HG02588 (cell line): ENCODE measurements around the gene HSP90AB1.
"Not testable (repeated sequence)": the region's sequence is repeated elsewhere in the genome, so short reads cannot be mapped to it uniquely, and the experiment has no call there.

Experiments used
- ATAC-seq: cut with Tn5 transposase; IDR thresholded peaks from one replicate; pipeline ENCODE4 v1.9.1; 2021; ENCODE audit warnings: mild to moderate bottlenecking, moderate library complexity; ENCODE audit not compliant: unreplicated experiment

HSP90AB1 gene

DNA sequence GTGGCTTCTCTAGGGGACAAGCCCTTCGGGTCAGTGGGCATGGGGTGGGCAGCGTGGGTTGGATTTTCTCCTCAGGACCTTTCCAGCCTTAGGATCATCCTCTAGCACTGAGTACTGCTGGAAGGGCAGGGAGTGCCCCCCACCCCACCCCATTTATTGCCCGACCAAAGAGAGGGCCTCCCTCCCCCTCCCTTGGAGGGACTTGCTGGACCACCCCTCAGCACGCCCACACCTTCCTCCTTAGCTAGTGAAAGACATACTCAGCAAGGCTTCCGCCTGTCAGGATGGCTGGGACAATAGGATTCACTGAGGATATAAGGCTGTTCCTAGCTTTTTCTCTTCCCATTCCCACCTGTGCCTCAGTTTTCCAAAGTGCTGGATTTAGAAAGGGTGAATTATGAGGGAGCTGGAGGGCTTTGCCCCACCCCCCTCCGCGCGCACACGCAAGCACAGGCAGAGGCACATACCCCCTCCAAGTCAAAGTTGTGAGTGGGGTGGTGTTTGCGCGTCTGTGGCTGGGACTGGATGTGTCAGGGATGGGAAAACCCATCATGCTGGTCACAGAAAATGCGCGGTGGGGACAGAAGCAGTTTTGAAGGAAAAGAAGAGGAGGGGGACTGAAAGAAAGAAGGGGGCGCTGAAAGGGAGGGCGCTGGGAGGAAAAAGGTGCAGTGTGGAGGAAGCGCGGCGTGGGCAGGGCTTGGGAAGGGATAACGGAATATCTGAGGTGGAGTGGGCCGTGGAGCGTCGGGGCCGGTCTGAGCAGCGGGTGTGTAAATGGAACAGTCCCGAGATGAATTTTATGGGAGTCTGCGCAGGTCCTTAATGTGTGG lies 24.2 kb upstream of the HSP90AB1 start:
- no peak for ATAC-seq

DNA sequence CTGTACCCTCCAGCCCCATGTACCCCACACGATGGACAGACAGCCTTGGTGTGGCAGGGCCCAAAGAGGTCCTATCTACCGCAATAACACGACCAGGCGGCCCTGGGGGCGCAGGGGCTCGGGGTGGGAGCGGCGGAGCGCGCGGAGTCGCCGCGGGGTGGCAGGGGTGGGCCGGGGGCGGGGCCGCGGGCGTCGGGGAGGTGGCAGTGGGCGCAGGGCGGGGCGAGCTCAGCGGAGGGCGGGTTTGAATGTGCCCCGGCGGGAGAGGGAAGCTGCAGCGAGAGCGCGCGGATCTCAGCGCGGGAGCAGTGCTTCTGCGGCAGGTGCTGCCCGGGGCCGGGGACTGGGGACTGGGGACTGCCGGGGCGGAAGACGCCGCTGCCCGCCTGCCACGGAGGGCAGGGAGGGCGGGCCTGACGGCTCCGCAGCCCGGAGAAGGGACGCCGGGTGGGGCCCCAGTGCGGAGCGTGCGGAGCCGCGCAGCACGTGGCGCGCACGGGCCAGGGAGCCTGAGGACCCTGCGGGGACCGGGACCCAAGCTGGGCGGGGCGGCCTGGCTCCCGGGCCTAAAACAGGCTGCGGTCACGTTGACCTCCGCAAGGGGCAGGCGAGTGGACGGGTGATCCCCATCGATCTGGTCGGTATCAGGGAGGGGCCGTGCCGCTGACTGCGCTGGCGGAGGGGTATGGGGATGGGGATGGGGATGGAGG lies 23.4 kb upstream of the HSP90AB1 start, which contains the start of gene SLC29A1:
Gene SLC29A1, plus strand, starts transcription at position 277 of the 710 bp plus-strand sequence. CDS start 3,719 bp downstream, outside the sequence.
- ATAC-seq: peak; percentile 44

DNA sequence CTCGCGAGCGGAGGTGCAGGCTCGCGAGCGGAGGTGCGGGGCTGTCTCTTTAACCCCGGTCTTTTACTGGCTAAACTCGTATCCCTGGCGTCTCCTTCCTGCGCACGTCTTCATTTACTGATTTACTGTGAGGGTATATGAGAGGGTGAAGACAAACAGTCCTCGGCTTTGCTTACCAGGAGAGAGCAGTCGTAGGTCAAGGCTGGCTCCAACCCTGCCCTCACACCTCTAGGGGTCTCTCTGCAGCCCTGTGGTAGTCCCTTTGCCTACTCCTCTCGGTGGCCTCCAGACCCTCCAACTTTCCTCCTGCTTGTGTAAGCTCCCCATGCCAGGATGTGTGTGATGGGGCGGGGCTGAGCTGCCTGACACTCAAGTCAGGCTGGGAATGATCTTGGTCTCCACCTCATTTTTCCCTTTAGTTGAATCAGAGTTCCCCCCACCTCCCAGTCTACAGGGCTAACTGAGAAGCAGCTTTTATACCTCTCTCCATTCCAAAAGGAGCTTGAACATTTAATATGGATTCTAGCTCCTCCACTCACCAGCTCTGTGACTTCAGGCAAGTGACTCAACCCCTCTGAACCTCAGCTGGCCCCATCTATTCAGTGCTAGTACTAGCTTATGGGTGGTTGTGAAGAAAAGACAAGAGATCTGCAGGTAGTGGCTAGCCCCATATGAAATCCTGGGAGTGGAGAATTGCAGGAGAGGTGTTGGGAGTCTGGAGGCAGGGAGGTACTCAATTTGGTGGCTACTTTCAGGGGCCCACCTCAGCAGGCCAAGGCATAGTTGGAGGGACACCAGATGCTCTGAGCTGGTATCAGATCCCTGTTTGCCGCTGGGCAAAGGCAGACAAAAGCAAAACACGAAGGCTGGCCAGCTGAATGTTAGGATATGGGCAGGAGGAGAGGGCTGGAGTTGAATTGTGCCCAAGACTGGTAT lies 22.6 kb upstream of the HSP90AB1 start:
- ATAC-seq: no peak

DNA sequence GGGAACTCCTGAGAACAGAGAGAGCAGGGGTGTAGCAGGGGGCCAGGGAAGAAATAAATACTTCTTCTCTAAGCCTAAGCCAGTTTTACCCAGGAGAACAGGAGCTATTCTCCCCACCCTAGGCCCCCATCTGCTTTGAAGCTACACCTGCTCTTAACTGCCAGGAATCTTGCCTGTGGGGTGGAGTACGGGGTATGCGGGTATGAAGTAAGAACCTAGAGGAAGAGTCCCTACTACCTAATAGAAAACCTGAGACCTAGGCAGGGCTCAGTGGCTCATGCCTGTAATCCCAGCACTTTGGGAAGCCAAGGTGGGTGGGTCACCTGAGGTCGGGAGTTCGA lies 22.0 kb upstream of the HSP90AB1 start:
- ATAC-seq: no peak

DNA sequence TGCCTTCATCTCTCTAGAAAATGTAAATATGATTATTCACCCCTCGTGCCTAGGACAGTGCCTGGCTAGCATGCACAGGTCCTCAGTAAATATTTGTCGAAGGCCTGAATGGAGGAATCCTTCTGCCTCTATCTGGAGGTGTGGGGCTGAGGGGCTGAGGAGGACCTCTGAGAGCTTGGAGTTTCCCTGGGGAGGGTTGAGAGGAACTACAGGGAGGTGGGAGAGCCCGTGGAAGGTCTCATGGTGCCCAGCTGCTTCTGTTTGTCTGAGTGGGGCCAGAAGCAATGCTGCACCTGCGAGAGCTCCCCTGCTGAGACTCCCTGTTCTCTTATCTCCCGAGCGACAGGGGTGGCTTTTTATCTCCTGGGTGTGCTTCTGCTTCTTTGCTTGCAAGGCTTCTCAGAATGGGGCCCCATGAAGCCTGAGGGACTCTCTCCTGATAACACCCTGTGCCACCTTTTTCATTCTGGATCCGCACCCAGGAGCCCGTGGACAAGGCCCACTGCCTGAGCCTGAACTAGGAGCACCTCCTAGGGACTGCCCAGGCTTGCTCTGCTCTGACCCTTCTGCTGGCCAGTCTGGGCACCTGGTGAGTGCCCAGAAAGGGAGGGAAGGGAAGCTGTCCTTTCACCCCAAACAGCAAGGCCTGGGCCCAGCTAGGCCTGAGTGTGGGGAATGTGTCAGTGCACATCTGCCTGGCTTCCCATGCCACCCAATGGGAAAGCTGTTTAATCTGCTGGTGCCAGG lies 21.1 kb upstream of the HSP90AB1 start:
- no peak for ATAC-seq

DNA sequence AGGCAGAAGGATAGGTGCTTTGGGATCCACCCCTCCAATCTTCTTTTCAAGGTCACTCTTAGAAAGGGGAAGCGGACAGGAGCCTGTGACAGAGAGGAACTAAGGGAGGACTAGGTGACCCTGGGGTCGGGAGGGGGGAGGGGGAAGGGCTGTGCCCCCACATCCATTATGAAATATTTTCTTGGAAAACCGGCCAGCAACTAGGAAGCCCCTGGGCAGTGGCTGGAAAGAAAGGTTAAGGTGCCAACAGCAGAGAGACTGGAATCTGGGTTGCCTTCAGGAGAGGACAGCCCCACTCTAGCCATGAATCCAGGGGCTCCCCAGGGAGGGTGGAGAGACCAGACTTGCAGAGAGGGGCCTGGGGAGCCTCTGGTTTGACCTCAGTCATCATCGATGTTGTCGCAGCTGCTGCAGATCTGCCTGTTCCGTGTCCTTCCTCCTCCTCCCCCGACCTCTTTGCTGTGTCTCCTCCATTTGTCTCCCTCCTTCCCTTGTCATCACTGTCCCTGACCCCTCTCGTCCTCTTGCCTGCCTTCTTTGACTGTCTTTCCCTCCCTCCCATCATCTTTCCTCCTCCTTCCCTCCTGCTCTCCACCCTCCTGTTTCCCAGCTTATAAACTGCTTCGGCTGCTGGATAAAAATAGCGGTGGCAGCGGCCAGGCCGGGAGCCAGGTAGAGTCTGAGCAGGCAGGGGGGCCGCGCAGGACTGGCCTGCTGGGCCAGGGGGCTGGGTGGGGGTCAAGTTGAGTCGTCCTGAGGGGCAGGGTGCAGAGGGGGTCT lies 20.3 kb upstream of the HSP90AB1 start:
- no peak for ATAC-seq

DNA sequence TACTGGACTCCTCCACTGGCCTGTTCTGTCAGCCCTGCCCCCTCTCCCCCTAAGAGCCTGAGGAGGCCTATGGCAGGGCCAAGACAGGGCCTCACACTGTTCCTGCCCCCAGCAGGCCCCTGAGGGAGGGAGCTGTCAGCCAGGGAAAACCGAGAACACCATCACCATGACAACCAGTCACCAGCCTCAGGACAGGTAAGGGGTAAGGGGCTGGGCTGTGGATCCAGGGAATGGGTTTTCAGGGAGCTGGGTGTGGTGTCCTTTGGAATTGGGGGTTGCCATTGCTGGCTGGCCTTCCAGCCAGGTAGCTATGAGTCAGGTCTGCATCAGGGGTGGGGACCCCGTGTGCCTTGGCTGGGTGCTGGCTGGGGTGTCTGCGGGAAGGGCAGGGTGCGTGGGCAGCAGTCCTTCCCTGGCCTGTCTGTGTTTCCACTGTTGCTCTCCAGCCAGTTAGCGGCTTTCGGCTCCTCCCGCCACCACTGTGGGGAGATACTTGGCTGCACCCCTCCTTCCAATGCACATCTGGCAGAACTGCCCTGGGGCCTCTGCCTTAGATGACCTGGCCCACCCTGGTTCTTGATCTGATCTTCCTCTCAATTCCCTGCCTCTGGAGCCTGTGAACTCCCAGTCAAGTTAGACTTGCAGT lies 19.6 kb upstream of the HSP90AB1 start:
- ATAC-seq: no peak

DNA sequence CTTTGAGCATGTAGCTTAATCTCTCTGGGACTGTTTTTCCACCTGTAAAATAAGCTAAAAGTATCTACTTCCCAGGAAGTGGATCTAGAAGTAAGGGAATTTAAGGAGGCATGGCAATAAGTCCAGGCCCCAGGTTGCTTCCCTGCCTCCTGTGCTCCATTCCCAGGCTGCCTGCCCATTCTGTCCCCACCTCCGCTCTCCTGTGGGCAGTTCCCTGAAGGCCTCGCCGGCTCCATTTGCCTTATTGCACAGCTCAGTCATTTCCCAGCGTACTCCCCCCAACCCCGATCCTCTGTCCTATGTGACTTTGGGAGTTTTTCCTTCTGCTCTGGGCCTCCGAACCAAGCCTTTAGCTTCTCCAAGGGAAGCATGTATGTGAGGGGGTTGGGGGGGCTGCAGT lies 18.9 kb upstream of the HSP90AB1 start:
- no peak for ATAC-seq

DNA sequence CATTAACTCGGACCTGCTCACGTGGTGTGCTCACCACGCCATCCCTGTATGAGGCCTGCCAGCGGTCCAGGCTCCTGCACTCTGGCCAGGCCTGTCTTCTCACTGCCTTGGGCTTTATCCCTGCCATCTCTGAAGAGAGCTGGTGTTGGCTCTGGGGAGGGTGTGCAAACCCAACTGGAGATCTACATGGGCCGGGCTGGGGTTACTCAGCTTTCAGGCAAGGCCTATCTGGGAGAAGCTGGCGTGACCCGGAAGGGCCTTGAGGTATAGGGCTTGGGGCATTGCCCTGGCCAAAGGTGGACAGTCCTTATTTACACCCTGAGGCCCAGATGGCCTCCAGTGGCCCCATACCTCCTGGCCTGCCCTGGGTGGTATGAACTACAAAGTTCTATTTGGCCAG lies 18.5 kb upstream of the HSP90AB1 start:
- no peak for ATAC-seq

DNA sequence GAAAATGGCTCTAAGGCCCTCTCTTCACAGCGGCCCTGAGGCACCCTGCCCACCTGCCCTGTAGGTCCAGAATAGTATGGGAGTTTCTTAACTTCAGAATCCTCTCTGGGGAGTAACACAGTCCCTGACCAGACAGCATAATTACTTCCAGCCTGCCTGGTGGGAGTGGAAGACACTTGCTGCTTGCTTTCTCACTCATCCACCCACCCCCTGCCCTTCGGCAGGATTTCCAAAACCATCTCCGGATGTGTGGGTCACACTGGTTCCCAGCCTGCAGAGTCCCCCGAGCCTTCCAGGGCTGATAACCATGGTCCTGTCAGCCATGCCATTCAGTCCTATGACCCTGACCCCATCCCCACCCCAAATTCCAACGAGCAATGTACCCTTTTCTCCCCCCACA lies 18.1 kb upstream of the HSP90AB1 start:
- no peak for ATAC-seq

DNA sequence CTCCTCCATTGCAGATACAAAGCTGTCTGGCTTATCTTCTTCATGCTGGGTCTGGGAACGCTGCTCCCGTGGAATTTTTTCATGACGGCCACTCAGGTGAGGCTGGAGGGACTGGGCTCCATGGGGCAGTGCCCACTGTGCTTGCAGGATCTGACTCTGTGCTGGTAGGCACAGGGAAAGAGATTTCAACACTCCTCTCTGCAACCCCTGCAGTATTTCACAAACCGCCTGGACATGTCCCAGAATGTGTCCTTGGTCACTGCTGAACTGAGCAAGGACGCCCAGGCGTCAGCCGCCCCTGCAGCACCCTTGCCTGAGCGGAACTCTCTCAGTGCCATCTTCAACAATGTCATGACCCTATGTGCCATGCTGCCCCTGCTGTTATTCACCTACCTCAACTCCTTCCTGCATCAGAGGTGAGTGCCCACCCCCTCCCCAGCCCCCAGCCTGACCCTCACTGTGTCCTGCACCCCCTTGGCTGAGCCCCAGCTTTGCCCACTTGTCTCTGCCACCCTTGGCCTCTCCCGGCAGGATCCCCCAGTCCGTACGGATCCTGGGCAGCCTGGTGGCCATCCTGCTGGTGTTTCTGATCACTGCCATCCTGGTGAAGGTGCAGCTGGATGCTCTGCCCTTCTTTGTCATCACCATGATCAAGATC lies 17.4 kb upstream of the HSP90AB1 start:
- ATAC-seq: no peak

DNA sequence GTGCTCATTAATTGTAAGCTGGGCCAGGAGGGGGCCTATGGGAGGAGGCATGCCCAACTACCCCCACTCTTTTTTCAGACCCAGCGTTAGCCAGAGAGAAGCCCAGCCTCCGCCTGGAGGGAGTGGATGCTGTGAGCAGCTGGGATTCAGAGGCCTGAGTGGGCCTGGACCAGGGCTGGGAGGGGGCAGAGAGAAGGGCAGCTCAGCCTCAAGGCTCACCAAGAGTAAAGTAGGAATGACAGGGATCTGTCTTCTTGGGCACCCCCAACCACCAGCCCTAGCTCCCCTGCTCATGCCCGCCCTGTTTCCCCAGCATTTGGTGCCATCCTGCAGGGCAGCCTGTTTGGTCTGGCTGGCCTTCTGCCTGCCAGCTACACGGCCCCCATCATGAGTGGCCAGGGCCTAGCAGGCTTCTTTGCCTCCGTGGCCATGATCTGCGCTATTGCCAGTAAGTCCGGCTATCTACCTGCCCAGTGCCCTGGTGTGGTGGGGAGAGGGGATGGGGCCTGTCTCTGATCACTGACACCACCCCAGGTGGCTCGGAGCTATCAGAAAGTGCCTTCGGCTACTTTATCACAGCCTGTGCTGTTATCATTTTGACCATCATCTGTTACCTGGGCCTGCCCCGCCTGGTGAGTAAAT lies 16.7 kb upstream of the HSP90AB1 start:
- ATAC-seq: no peak

DNA sequence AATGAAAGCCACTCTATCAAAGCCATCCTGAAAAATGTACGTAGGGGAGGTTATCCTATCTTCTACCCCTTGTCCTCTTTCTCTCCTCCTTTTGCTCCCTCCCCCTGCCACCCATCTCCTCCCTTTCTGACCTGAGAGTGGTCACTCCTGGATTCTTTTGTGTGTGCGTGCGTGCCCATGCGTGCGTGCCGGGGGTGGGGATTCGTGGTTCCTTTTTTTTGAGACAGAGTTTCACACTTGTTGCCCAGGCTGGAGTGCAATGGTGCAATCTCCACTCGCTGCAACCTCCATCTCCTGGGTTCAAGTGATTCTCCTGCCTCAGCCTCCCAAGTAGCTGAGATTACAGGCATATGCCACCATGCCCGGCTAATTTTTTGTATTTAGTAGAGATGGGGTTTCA lies 15.5 kb upstream of the HSP90AB1 start:
- not testable (repeated sequence) for ATAC-seq

DNA sequence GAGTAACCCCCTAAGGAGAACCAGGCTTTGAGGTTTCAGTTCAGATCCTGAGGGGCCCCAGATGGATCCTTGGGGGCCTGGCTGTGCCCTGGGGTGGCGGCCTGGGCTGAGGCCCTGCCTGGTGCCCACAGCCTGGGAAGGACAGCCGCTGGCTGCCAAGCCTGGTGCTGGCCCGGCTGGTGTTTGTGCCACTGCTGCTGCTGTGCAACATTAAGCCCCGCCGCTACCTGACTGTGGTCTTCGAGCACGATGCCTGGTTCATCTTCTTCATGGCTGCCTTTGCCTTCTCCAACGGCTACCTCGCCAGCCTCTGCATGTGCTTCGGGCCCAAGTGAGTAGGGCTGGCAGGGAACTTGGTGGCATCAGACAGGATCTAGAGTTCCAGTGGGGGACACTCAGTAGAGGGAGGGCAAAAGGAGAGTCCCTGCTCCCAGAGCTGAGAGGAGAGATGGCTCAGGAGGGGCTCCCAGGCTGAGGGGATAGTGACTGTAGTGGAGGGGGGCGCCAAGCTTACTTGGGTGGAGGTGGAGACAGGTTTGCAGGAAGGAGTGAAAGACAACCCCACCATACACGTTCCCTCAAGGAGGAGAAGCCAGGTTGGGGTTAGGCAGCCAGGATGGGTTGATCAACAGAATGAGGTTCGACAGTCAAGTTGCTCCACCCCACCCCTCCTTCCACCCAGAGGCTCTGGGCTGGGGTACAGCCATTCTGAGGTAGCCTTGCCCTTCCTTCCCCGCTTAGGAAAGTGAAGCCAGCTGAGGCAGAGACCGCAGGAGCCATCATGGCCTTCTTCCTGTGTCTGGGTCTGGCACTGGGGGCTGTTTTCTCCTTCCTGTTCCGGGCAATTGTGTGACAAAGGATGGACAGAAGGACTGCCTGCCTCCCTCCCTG lies 14.0 kb upstream of the HSP90AB1 start:
- no peak for ATAC-seq

DNA sequence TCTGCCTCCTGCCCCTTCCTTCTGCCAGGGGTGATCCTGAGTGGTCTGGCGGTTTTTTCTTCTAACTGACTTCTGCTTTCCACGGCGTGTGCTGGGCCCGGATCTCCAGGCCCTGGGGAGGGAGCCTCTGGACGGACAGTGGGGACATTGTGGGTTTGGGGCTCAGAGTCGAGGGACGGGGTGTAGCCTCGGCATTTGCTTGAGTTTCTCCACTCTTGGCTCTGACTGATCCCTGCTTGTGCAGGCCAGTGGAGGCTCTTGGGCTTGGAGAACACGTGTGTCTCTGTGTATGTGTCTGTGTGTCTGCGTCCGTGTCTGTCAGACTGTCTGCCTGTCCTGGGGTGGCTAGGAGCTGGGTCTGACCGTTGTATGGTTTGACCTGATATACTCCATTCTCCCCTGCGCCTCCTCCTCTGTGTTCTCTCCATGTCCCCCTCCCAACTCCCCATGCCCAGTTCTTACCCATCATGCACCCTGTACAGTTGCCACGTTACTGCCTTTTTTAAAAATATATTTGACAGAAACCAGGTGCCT lies 13.3 kb upstream of the HSP90AB1 start:
- no peak for ATAC-seq

DNA sequence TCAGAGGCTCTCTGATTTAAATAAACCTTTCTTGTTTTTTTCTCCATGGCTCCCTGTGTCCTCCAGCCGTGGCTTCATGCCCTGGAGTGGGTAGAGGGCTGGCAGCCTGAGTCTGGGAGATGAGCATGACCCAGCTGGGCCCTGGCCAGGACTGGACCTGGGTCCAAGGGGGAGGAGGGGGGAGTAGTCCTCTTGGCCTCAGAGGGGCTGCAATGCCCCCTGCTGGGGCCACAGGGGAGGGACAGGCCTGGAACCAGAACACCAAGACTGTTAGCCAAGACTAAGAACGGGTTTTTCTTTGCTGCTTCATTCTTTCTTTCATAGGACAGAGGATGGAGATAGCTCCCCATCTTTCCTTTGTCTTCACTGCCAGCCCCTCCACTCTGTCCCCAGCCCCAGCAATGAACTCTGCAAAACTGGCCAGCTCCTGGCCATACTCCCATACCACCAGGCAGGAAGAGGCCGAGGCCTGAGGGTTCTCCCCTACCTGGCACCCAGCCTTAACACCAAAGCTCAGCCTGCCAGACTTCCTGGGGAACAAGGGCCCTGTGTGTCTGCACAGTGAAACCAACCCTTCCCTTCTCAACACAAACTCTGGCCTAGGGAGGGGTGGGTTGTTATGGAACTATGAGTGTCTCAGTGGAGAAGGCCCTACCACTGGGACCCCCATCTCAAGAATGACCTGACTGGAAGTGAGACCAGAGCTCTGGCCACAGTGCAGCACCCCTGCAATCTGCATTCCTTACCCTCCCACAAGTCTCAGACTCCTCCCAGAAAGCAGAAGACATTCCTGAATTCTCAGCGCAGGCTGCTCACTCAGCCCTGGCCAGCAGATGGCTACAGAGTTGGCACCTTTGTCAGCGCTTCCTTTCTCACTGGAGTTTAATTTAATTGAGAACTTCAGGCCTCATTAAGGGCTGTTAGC lies 12.5 kb upstream of the HSP90AB1 start:
- no peak for ATAC-seq
